Astrocyte (in vitro differentiated cells and primary cell): ENCODE results near the gene CDKN2B. TPM values are rescaled to one million over a fixed set of nuclear protein-coding genes. Genes with fewer than 3 reads are reported as not detected.
A peak's percentile ranks its signal among the peaks of the same experiment; 100 is the strongest.

Source experiments
- DNase-seq: peaks from one replicate; pipeline ENCODE4 v3.0.0-alpha.2; 2010; ENCODE audit warnings: low read depth
- FAIRE-seq: peaks from 2 replicates; lab custom pipeline; 2011; peaks lifted over from hg19 to GRCh38; lab: Jason Lieb, UNC
- H2AFZ ChIP-seq: 2 replicates; pipeline ENCODE4 v1.6.0; 2012; ENCODE audit warnings: low read depth, low read length, inconsistent platforms
- H3K27ac ChIP-seq: 2 replicates; pipeline ENCODE4 v1.5.1; 2011; ENCODE audit warnings: low read depth, low read length, inconsistent platforms
- H3K27me3 ChIP-seq: 2 replicates; pipeline ENCODE4 v1.6.0; 2011; ENCODE audit warnings: low read length, inconsistent platforms; ENCODE audit not compliant: insufficient read depth
- H3K36me3 ChIP-seq: 2 replicates; pipeline ENCODE4 v1.5.1; 2011; ENCODE audit warnings: low read length, inconsistent platforms; ENCODE audit not compliant: insufficient read depth
- H3K4me1 ChIP-seq: 2 replicates; pipeline ENCODE4 v1.5.1; 2011; ENCODE audit warnings: low read length, inconsistent platforms; ENCODE audit not compliant: insufficient read depth
- H3K4me2 ChIP-seq: 2 replicates; pipeline ENCODE4 v1.6.0; 2012; ENCODE audit warnings: low read length, inconsistent platforms
- H3K4me3 ChIP-seq: 2 replicates; pipeline ENCODE4 v1.5.1; 2011; ENCODE audit warnings: low read depth, mild to moderate bottlenecking, low read length, inconsistent platforms; ENCODE audit not compliant: insufficient read depth
- H3K79me2 ChIP-seq: 2 replicates; pipeline ENCODE4 v1.6.0; 2012; ENCODE audit warnings: mild to moderate bottlenecking, low read length, inconsistent platforms; ENCODE audit not compliant: insufficient read depth
- H3K9ac ChIP-seq: 2 replicates; pipeline ENCODE4 v1.6.0; 2012; ENCODE audit warnings: mild to moderate bottlenecking, low read length, inconsistent platforms
- H3K9me3 ChIP-seq: 2 replicates; pipeline ENCODE4 v1.5.1; 2012; ENCODE audit warnings: low read depth, mild to moderate bottlenecking, low read length, inconsistent platforms; ENCODE audit not compliant: insufficient read depth
- H4K20me1 ChIP-seq: 2 replicates; pipeline ENCODE4 v1.6.0; 2012; ENCODE audit warnings: low read length, inconsistent platforms; ENCODE audit not compliant: insufficient read depth
- H3K27ac Mint-ChIP-seq: one replicate; pipeline ENCODE4 v1.8.0; 2021; ENCODE audit warnings: mild to moderate bottlenecking, mixed read lengths; ENCODE audit not compliant: unreplicated experiment
- H3K27me3 Mint-ChIP-seq: one replicate; pipeline ENCODE4 v1.8.0; 2021; ENCODE audit warnings: low read depth, mixed read lengths; ENCODE audit not compliant: unreplicated experiment
- H3K36me3 Mint-ChIP-seq: one replicate; pipeline ENCODE4 v1.8.0; 2021; ENCODE audit warnings: low read depth, mixed read lengths; ENCODE audit not compliant: unreplicated experiment
- H3K4me1 Mint-ChIP-seq: one replicate; pipeline ENCODE4 v1.8.0; 2021; ENCODE audit warnings: low read depth, mixed read lengths; ENCODE audit not compliant: unreplicated experiment
- H3K4me3 Mint-ChIP-seq: one replicate; pipeline ENCODE4 v1.8.0; 2021; ENCODE audit warnings: mild to moderate bottlenecking, moderate library complexity, mixed read lengths; ENCODE audit not compliant: unreplicated experiment
- H3K9me3 Mint-ChIP-seq: one replicate; pipeline ENCODE4 v1.8.0; 2021; ENCODE audit warnings: mild to moderate bottlenecking, mixed read lengths; ENCODE audit not compliant: unreplicated experiment
- EZH2 ChIP-seq: IDR thresholded peaks from 2 replicates; pipeline ENCODE4 v1.6.1; 2012; ENCODE audit warnings: mild to moderate bottlenecking, low read length, inconsistent platforms; ENCODE audit not compliant: insufficient read depth
- total RNA-seq: library from RNA; stranded (reverse); gene quantifications from 2 replicates; pipeline ENCODE4 v1.2.1, GENCODE V29; 2021
- TF ChIP-seq, protein P1 (sequence below): IDR thresholded peaks from 2 replicates; pipeline ENCODE4 v1.5.1; 2011; ENCODE audit warnings: low read depth, mild to moderate bottlenecking, inconsistent platforms, low read length, moderate library complexity; ENCODE audit not compliant: insufficient read depth

Gene CDKN2B
- total RNA-seq, 1 donor from 2014 or later, result 306 TPM

- Mint-ChIP-seq H3K4me3 (no peak overlapping the region), H3K27ac (no peak overlapping the region), H3K36me3 (no peaks in the 10 kb centered on the region), H3K9me3 (no peaks in the 10 kb centered on the region), H3K4me1 (peaks cover 50% of the 10 kb centered on the region), H3K27me3 (no peaks in the 10 kb centered on the region)
- Histone ChIP-seq H4K20me1 (no peaks in the 10 kb centered on the region), H3K36me3 (no peaks in the 10 kb centered on the region), H3K9me3 (no peaks in the 10 kb centered on the region), H2AFZ (no peak overlapping the region), H3K4me3 (no peak overlapping the region), H3K79me2 (no peaks in the 10 kb centered on the region), H3K27me3 (no peaks in the 10 kb centered on the region), H3K27ac (peak overlapping the region; percentile 14), H3K9ac (no peak overlapping the region), H3K4me1 (peaks cover 29% of the 10 kb centered on the region), H3K4me2 (no peak overlapping the region)
- DNase-seq, result no peak
- peak; percentile 59 for FAIRE-seq
- TF ChIP-seq, protein P1, sequence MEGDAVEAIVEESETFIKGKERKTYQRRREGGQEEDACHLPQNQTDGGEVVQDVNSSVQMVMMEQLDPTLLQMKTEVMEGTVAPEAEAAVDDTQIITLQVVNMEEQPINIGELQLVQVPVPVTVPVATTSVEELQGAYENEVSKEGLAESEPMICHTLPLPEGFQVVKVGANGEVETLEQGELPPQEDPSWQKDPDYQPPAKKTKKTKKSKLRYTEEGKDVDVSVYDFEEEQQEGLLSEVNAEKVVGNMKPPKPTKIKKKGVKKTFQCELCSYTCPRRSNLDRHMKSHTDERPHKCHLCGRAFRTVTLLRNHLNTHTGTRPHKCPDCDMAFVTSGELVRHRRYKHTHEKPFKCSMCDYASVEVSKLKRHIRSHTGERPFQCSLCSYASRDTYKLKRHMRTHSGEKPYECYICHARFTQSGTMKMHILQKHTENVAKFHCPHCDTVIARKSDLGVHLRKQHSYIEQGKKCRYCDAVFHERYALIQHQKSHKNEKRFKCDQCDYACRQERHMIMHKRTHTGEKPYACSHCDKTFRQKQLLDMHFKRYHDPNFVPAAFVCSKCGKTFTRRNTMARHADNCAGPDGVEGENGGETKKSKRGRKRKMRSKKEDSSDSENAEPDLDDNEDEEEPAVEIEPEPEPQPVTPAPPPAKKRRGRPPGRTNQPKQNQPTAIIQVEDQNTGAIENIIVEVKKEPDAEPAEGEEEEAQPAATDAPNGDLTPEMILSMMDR, result no peak
- TF ChIP-seq EZH2, result no peak
Measured at GRCh38 chr9:22043928-22044327, 34.8 kb upstream of the CDKN2B start.

GRCh38 chr9:22041775-22042174, 32.7 kb upstream of the CDKN2B start:
- Histone ChIP-seq H3K79me2 (no peaks in the 10 kb centered on the region), H3K27ac (peak overlapping the region; percentile 15), H3K9me3 (no peaks in the 10 kb centered on the region), H3K36me3 (no peaks in the 10 kb centered on the region), H3K27me3 (no peaks in the 10 kb centered on the region), H3K4me3 (no peak overlapping the region), H3K4me1 (peaks cover 33% of the 10 kb centered on the region), H3K4me2 (no peak overlapping the region), H3K9ac (no peak overlapping the region), H2AFZ (no peak overlapping the region), H4K20me1 (no peaks in the 10 kb centered on the region)
- DNase-seq (peak; percentile 34), FAIRE-seq (peak; percentile 77)
- TF ChIP-seq, protein P1, result no peak
- TF ChIP-seq EZH2, result no peak
- Mint-ChIP-seq H3K36me3 (no peaks in the 10 kb centered on the region), H3K4me3 (no peak overlapping the region), H3K4me1 (peaks cover 53% of the 10 kb centered on the region), H3K27me3 (no peaks in the 10 kb centered on the region), H3K9me3 (no peaks in the 10 kb centered on the region), H3K27ac (peak overlapping the region; percentile 77)

DNA sequence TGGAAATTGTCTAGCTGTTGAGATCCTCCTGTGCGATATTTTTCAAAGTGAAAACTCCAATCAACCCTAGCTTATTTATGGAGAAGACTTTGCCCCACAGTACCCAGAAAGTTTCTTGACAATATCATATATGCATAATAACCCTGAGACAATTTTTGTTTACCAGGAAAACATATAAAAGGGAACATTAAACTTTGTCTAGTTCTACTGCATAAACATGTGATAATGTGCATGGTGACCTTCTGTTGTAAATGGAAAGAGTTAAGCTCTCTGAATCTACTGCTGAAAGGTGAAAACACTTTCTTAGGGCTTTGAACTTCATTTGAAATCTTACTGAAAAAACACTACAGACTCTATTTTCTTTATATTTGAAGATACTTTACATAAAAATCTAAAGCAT, 32.2 kb upstream of the CDKN2B start:
- H3K4me3 Mint-ChIP-seq, result no peak overlapping the region
- H3K27ac ChIP-seq, result peak overlapping the region; percentile 49
- FAIRE-seq, result no peak

More for the DNA sequence above, 32.2 kb upstream of the CDKN2B start:
- no peaks in the 10 kb centered on the region for H3K9me3 ChIP-seq
- H3K4me1 ChIP-seq, result peaks cover 33% of the 10 kb centered on the region
- peak overlapping the region; percentile 16 for H3K9ac ChIP-seq
- TF ChIP-seq, protein P1, result no peak
- no peak for TF ChIP-seq EZH2
- no peaks in the 10 kb centered on the region for H3K9me3 Mint-ChIP-seq
- no peaks in the 10 kb centered on the region for H3K27me3 Mint-ChIP-seq
- no peaks in the 10 kb centered on the region for H3K36me3 ChIP-seq
- peak overlapping the region; percentile 37 for H3K4me2 ChIP-seq
- no peaks in the 10 kb centered on the region for H3K27me3 ChIP-seq
- no peaks in the 10 kb centered on the region for H3K79me2 ChIP-seq
- no peak for DNase-seq
- H3K27ac Mint-ChIP-seq, result peak overlapping the region; percentile 77
- peaks cover 53% of the 10 kb centered on the region for H3K4me1 Mint-ChIP-seq
- H2AFZ ChIP-seq, result no peak overlapping the region
- H4K20me1 ChIP-seq, result no peaks in the 10 kb centered on the region
- H3K4me3 ChIP-seq, result no peak overlapping the region
- H3K36me3 Mint-ChIP-seq, result no peaks in the 10 kb centered on the region
